ENCODE results near the gene PRAME. TPM values are rescaled to one million over a fixed set of nuclear protein-coding genes. Genes with fewer than 3 reads are reported as not detected.

The PRAME gene
- total RNA-seq, 1 experiment from 2014 or later: 68.4 TPM

GRCh38 chr22:22498267-22498666 lies 60.8 kb downstream of the PRAME start:
- H3K9me3 ChIP-seq (ENCODE audit: control insufficient read depth, insufficient read depth, low read depth, low read length): no peaks in the 10 kb centered on the region
- no peaks in the 10 kb centered on the region for H3K27me3 ChIP-seq (ENCODE audit: control insufficient read depth, insufficient read depth, low read length)
- DNase-seq (ENCODE audit: low read depth, low spot score): no peak
- CTCF ChIA-PET: no interaction called here
- no peaks in the 10 kb centered on the region for H3K4me1 ChIP-seq (ENCODE audit: control insufficient read depth, insufficient read depth, low read length)
- POLR2A ChIA-PET: no interaction called here
- in situ Hi-C loops (cut with HindIII; ENCODE audit: low pct_unique_long_range_greater_than_20kb, low sequenced_read_pairs) (no loop called here), intact Hi-C loops (cut with micrococcal nuclease; ENCODE audit: unreplicated experiment) (no loop called here)
- ATAC-seq: no peak
- no TSS peak for BruUV-seq (replicated peaks)
- H3K27ac ChIP-seq (ENCODE audit: low read length): no peak overlapping the region
- no peaks in the 10 kb centered on the region for H3K36me3 ChIP-seq (ENCODE audit: control insufficient read depth, insufficient read depth, low read length)
- H3K4me3 ChIP-seq (ENCODE audit: low read depth in 2 of 2, low read length in 2 of 2): no peak overlapping the region
- TF ChIP-seq TCF7L2 (IDR thresholded peaks at IDR 0.05; ENCODE audit: low read depth, low read length) (no peak), SIN3A (IDR thresholded peaks at IDR 0.05; ENCODE audit: borderline replicate concordance, insufficient read depth, low read depth, low read length) (no peak), REST (IDR thresholded peaks at IDR 0.05; ENCODE audit: insufficient read depth in 1 of 2, low read depth in 2 of 2, low read length in 1 of 2) (no peak), POLR2AphosphoS5 (IDR thresholded peaks at IDR 0.05; ENCODE audit: low read depth, low read length) (no peak), CTCF (IDR thresholded peaks at IDR 0.05) (no peak)

Other genes starting within 250 kb of the PRAME start
- 0.10 TPM for gene ZNF280B, start 50.5 kb downstream of the PRAME start, total RNA-seq (2021; ENCODE audit: unreplicated experiment)
- 0.10 TPM for gene ZNF280A, start 39.0 kb downstream of the PRAME start, total RNA-seq (2021; ENCODE audit: unreplicated experiment)
- gene GGTLC2, start 85.3 kb upstream of the PRAME start, total RNA-seq (2021; ENCODE audit: unreplicated experiment): not detected

All from Panc1 (cell line).